Karpas-422 (cell line): ENCODE results near the gene MPP3. TPM values are rescaled to one million over a fixed set of nuclear protein-coding genes. Genes with fewer than 3 reads are reported as not detected.
A peak's percentile ranks its signal among the peaks of the same experiment; 100 is the strongest.

ENCODE experiments used
- DNase-seq: peaks from one replicate; pipeline ENCODE4 v3.0.0-alpha.2; 2015
- H2AFZ ChIP-seq: fragments of 200-600 bp; sonication (generic); 2 replicates; pipeline ENCODE4 v1.6.1; 2014; ENCODE audit warnings: antibody characterized with exemption, low read length, mixed read lengths
- H3K27ac ChIP-seq: fragments of 200-600 bp; sonication (generic); 2 replicates; pipeline ENCODE4 v1.5.1; 2014; ENCODE audit warnings: mild to moderate bottlenecking, low read length, moderate library complexity
- H3K27me3 ChIP-seq: fragments of 200-600 bp; sonication (generic); 2 replicates; pipeline ENCODE4 v1.6.1; 2014; ENCODE audit warnings: low read length, mixed read lengths
- H3K36me3 ChIP-seq: fragments of 200-600 bp; sonication (generic); 2 replicates; pipeline ENCODE4 v1.6.1; 2014; ENCODE audit warnings: low read length, mixed read lengths; ENCODE audit not compliant: insufficient read depth
- H3K4me1 ChIP-seq: fragments of 200-600 bp; sonication (generic); 2 replicates; pipeline ENCODE4 v1.6.1; 2014; ENCODE audit warnings: mild to moderate bottlenecking, low read length, mixed read lengths
- H3K4me2 ChIP-seq: fragments of 200-600 bp; sonication (generic); 2 replicates; pipeline ENCODE4 v1.6.1; 2014; ENCODE audit warnings: low read length, low read depth, mild to moderate bottlenecking; ENCODE audit not compliant: poor library complexity, severe bottlenecking
- H3K4me3 ChIP-seq: fragments of 200-600 bp; sonication (generic); 2 replicates; pipeline ENCODE4 v1.5.1; 2014; ENCODE audit warnings: mild to moderate bottlenecking, antibody characterized with exemption, low read length, mixed read lengths
- H3K79me2 ChIP-seq: fragments of 200-600 bp; sonication (generic); 2 replicates; pipeline ENCODE4 v1.6.1; 2014; ENCODE audit warnings: mild to moderate bottlenecking, low read length, mixed read lengths
- H3K9ac ChIP-seq: fragments of 200-600 bp; sonication (generic); 2 replicates; pipeline ENCODE4 v1.6.0; 2014; ENCODE audit warnings: low read length
- H3K9me2 ChIP-seq: fragments of 200-600 bp; sonication (generic), shearing (Covaris generic); replicated peaks from 2 replicates; pipeline ENCODE4 v1.6.0; 2014; ENCODE audit warnings: mild to moderate bottlenecking, low read length, moderate library complexity; ENCODE audit not compliant: insufficient read depth
- H3K9me3 ChIP-seq: fragments of 300-700, 200-600 bp; sonication (generic); 2 replicates; pipeline ENCODE4 v1.6.1; 2014; ENCODE audit warnings: low read length, mixed read lengths
- H4K20me1 ChIP-seq: fragments of 200-600 bp; sonication (generic); 2 replicates; pipeline ENCODE4 v1.6.1; 2014; ENCODE audit warnings: mild to moderate bottlenecking, antibody characterized with exemption, low read length, low read depth; ENCODE audit not compliant: insufficient read depth
- total RNA-seq: library from RNA; depleted of rRNA; stranded (reverse); fragments of >200 nt; shearing (Covaris generic); gene quantifications from 2 replicates; pipeline ENCODE4 v1.2.3, GENCODE V29; 2014; ENCODE audit warnings: low replicate concordance; rRNA removed

The MPP3 gene, protein sequence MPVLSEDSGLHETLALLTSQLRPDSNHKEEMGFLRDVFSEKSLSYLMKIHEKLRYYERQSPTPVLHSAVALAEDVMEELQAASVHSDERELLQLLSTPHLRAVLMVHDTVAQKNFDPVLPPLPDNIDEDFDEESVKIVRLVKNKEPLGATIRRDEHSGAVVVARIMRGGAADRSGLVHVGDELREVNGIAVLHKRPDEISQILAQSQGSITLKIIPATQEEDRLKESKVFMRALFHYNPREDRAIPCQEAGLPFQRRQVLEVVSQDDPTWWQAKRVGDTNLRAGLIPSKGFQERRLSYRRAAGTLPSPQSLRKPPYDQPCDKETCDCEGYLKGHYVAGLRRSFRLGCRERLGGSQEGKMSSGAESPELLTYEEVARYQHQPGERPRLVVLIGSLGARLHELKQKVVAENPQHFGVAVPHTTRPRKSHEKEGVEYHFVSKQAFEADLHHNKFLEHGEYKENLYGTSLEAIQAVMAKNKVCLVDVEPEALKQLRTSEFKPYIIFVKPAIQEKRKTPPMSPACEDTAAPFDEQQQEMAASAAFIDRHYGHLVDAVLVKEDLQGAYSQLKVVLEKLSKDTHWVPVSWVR
- total RNA-seq = not detected in 2 replicates

DNA sequence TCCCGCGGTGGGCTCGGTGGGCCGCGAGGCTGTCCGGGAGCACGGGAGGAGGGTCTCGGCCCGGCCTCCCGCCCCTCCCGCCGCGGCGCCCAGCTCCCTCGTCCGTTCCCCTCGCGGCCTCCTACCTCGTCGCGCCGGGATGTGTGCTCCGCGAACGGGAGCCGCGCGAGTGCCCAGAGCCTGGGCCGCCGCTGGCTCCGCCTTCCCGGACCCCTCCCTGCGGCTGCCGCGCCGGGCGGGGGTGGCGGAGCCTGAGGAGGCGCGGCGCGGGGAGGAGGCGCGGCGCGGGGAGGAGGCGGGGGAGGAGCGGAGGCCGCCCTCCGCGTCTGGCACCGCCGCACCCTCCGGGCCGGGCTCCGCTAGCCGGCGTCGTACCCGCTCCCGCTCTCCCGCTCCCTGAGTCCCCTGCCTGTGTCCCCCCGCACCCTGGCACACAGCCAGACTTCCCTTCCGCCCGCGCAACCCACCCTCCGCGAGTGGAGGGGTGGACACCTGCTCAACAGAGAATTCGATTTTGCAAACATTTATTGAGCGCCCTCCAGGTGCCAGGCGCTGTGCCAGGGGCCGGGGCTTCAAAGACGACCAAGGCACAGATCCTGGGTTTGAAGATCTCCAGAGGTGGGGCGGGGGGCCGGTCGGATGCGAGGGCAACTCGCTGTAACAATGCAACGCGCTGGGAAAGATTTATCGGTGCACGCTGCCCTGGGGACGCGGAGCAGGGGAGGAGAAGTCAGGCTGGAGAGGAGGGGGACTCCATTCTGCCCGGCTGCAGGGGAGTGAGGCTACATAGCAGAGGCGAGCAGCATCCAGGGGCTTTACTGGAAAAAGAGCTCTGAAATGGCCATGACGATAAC lies at the start of gene MPP3:
MPP3 (minus strand) TSS at position 171 of the 854 bp plus-strand sequence. CDS start 1,240 bp downstream, outside the sequence.
- DNase-seq = no peak

DNA sequence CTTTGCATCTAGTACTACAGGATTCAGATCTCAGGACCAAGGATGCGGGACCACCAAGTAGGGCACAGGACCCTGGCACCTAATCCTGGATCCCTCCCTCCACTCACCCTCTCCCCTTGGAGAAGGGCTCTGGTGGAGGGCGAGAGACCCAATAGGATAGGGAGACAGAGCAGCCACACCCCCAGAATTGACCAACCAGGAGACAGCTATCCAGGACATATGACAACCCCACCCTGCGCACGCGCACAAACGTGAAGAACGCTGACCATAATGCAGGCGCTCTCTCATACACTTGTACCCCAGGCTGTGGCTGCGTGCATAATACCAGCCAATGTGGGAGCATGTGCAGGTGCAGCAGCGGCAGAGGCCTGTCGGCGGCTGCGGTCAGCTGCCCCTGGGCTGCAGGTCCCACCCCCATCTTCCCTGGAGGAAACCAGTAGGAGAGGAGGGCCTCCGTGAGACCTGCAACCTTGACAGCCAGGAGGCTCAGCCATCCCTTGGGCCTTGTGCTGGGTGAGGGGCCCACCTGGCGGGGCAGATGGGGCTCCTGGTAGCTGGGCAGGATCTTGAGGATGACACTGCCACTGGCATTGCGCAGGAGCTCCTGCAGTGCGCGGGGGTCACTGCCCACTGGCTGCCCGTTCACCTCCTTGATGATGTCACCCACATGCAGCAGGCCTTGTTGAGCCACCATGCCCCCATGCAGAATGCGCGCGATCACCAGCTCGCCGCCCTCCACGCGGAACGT lies 49.0 kb upstream of the MPP3 start:
- no peaks in the 10 kb centered on the region for H4K20me1 ChIP-seq
- peaks cover 11% of the 10 kb centered on the region for H3K4me1 ChIP-seq
- H3K36me3 ChIP-seq = no peaks in the 10 kb centered on the region
- DNase-seq = no peak
- H3K4me3 ChIP-seq = no peak overlapping the region
- H3K27me3 ChIP-seq = no peaks in the 10 kb centered on the region
- H3K9me2 ChIP-seq = no peaks in the 10 kb centered on the region
- H3K4me2 ChIP-seq = no peak overlapping the region
- no peak overlapping the region for H3K9ac ChIP-seq
- H3K79me2 ChIP-seq = no peaks in the 10 kb centered on the region
- H3K9me3 ChIP-seq = no peaks in the 10 kb centered on the region
- no peak overlapping the region for H2AFZ ChIP-seq
- H3K27ac ChIP-seq = no peak overlapping the region

More for the DNA sequence above, at the start of gene MPP3:
- H3K9me2 ChIP-seq = no peaks in the 10 kb centered on the region
- no peaks in the 10 kb centered on the region for H3K9me3 ChIP-seq
- H3K4me1 ChIP-seq = no peaks in the 10 kb centered on the region
- H3K79me2 ChIP-seq = no peaks in the 10 kb centered on the region
- H2AFZ ChIP-seq = no peak within 1 kb of the TSS
- no peak within 1 kb of the TSS for H3K9ac ChIP-seq
- no peaks in the 10 kb centered on the region for H3K27me3 ChIP-seq
- no peaks in the 10 kb centered on the region for H3K36me3 ChIP-seq
- H3K4me2 ChIP-seq = no peak within 1 kb of the TSS
- no peaks in the 10 kb centered on the region for H4K20me1 ChIP-seq
- H3K27ac ChIP-seq = no peak within 1 kb of the TSS
- no peak within 1 kb of the TSS for H3K4me3 ChIP-seq

DNA sequence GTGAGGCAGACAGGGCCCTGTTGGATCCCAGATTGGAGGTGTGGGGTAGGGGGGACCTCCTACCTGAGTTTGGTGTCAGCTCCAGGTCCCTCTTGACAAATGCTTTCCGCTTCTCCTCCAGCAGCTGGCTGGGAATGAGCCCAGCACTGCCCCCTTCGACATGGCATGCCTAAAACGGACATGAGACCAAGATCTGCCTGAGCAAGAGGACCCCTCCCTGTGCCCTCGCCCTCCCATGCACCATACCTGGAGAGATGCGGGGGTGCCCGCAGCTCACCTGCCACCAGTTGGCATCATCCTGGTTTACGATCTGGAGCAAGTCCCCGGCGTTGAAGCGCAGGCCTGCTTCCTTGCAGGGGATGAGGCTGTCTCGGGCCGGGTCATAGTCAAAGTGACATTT lies 48.2 kb upstream of the MPP3 start:
- Histone ChIP-seq H3K9ac (no peak overlapping the region), H3K27ac (no peak overlapping the region)
- DNase-seq = no peak

DNA sequence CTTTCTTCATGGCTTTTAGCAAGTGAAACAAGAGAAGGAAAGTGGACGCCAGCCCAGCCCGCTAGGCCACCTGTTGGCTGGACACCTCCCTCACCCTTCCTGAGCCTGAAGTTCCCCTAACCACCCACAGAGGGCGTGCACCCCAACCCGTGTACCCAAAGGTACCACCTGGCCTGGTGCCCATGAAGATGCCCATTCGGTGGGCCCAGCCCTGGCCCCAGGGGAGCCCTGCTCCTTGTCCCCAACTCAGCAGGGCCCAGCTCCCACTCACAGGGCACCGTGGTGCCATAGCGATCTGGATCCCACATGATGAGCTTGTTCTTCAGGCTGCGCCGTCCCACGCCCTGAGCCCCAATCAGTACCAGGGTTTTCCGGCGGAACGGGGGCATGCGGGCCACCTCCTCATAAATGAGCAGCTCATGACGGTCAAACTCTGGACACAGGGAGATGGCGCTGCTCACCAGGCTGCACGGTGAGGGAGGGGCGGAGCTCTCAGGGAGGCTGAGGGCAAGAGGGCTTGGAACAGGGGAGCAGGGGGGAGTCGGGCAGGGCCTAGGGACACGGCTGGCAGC lies 47.6 kb upstream of the MPP3 start:
- no peak overlapping the region for H3K4me3 ChIP-seq
- H3K9me3 ChIP-seq = no peaks in the 10 kb centered on the region
- no peak overlapping the region for H3K4me2 ChIP-seq

More for the DNA sequence above, 48.2 kb upstream of the MPP3 start:
- no peaks in the 10 kb centered on the region for H3K27me3 ChIP-seq
- H3K79me2 ChIP-seq = no peaks in the 10 kb centered on the region
- H3K4me1 ChIP-seq = peaks cover 11% of the 10 kb centered on the region
- H3K9me3 ChIP-seq = no peaks in the 10 kb centered on the region
- H2AFZ ChIP-seq = no peak overlapping the region
- no peak overlapping the region for H3K4me3 ChIP-seq
- H3K9me2 ChIP-seq = no peaks in the 10 kb centered on the region
- H3K4me2 ChIP-seq = no peak overlapping the region
- H3K36me3 ChIP-seq = no peaks in the 10 kb centered on the region
- no peaks in the 10 kb centered on the region for H4K20me1 ChIP-seq

DNA sequence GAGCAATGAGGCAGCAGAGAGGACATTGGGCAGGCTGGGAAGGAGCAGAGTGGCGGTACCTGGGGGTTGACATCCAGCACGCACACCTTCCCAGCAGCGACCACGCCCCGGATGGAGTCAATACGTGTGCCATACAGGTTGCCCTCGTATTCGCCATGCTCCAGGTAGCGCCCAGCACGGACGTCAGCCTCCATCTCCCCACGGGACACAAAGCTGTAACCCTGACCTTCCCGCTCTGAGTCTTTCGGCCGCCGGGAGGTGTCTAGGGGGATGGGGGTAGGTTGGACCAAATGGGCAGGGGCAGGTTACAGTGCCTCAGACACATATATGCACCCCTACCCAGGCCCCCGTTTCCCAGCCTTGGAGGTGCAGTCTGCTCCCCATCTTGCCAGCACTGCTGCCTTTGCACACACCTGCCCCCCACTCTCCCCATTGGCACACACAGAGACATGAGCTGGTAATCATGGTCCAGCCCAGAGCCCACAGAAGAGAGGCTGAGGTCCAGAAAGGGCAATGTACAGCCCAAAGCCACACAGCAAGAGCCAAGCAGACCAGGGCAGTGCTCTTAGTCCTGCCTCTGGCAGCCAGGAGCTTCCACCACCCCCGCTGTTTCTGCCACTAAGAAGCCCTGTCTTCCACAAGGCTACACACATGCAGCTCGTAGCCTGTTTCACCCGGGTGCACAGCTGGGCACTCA lies 46.9 kb upstream of the MPP3 start:
- Histone ChIP-seq H3K4me1 (peaks cover 11% of the 10 kb centered on the region), H2AFZ (no peak overlapping the region), H3K27ac (no peak overlapping the region), H4K20me1 (no peaks in the 10 kb centered on the region), H3K36me3 (no peaks in the 10 kb centered on the region), H3K4me2 (no peak overlapping the region), H3K9me2 (no peaks in the 10 kb centered on the region), H3K79me2 (no peaks in the 10 kb centered on the region), H3K4me3 (no peak overlapping the region), H3K9ac (no peak overlapping the region), H3K27me3 (no peaks in the 10 kb centered on the region), H3K9me3 (no peaks in the 10 kb centered on the region)
- no peak for DNase-seq

More for the DNA sequence above, 47.6 kb upstream of the MPP3 start:
- H4K20me1 ChIP-seq = no peaks in the 10 kb centered on the region
- H3K9ac ChIP-seq = no peak overlapping the region
- peaks cover 11% of the 10 kb centered on the region for H3K4me1 ChIP-seq
- H3K79me2 ChIP-seq = no peaks in the 10 kb centered on the region
- H3K9me2 ChIP-seq = no peaks in the 10 kb centered on the region
- no peak overlapping the region for H2AFZ ChIP-seq
- no peak overlapping the region for H3K27ac ChIP-seq
- peak; percentile 82 for DNase-seq
- no peaks in the 10 kb centered on the region for H3K27me3 ChIP-seq
- H3K36me3 ChIP-seq = no peaks in the 10 kb centered on the region

DNA sequence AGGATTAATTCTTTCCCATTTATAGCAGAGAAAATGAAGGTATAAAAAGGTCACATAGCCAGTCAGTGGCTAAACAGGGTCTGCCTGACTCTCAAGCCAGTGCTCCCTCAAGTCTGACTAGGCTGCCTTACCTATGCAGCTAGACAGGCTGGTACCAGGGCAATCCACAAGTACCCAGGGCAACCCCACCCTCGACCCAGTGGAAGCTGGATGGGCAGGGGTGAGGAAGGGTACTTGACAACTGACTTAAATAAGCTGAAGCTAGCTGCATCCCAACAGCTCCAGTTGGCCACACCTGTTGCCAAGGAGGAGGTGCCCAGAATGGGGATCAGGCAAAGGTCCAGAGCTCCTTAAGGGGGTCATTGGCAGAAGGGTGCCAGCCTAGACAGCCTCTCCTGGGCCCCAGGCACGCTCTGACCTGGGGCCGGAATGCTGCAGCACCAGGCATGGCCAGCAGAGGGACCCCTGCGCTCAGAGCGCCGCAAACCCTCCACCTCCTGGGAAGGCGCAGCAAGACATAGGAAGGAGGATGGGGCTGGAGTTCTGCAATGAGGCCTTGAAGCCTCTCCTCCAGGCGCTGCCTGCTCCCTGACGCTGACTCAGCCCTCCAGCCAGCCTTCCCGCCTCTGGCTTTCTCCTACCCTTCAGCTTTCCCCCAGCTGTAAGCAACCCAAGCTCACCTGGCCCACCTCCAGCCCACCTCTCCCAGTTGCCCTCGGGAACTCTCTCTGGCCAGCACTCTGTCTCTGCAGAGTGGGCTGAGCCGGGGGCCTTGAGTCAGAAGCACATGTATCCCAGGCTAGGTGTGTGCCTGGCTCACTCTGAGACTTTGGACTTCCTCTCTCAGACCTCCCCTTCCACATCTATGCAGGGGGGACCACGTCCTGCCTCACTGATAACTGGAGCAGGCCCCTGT lies 45.6 kb upstream of the MPP3 start:
- H4K20me1 ChIP-seq = no peaks in the 10 kb centered on the region
- H3K4me2 ChIP-seq = peak overlapping the region; percentile 40
- H2AFZ ChIP-seq = no peak overlapping the region

More for the DNA sequence above, 45.6 kb upstream of the MPP3 start:
- H3K79me2 ChIP-seq = no peaks in the 10 kb centered on the region
- DNase-seq = peak; percentile 85
- no peak overlapping the region for H3K9ac ChIP-seq
- H3K27ac ChIP-seq = no peak overlapping the region
- H3K27me3 ChIP-seq = no peaks in the 10 kb centered on the region
- no peaks in the 10 kb centered on the region for H3K9me2 ChIP-seq
- no peaks in the 10 kb centered on the region for H3K9me3 ChIP-seq
- H3K4me3 ChIP-seq = no peak overlapping the region
- H3K4me1 ChIP-seq = peaks cover 11% of the 10 kb centered on the region
- H3K36me3 ChIP-seq = no peaks in the 10 kb centered on the region
